ENCODE data around the gene ETV6.

The ETV6 gene

GRCh38 chr12:11870041-11870451 is 220.6 kb downstream of the ETV6 start:
- TF ChIP-seq SUZ12 (IDR thresholded peaks at IDR 0.05; ENCODE audit: extremely low read depth, insufficient read depth, insufficient read length) = no peak
- no peak for TF ChIP-seq YY1 (IDR thresholded peaks at IDR 0.05; ENCODE audit: insufficient read depth, insufficient read length)
- no peak for TF ChIP-seq ZNF274 (IDR thresholded peaks at IDR 0.05; ENCODE audit: low read depth, low read length)
- Histone ChIP-seq H3K4me1 (ENCODE audit: insufficient read depth, insufficient read length) (no peaks in the 10 kb centered on the region), H3K36me3 (ENCODE audit: insufficient read depth, insufficient read length, low read length) (peaks cover 24% of the 10 kb centered on the region), H3K9ac (ENCODE audit: insufficient read length, low read depth) (no peak overlapping the region), H3K27me3 (ENCODE audit: insufficient read depth, insufficient read length) (no peaks in the 10 kb centered on the region), H3K4me3 (ENCODE audit: insufficient read length, low read depth) (no peak overlapping the region), H3K9me3 (ENCODE audit: insufficient read depth, low read length) (peaks cover 20% of the 10 kb centered on the region)
- DNase-seq (ENCODE audit: low read depth, low spot score) = no peak

- Histone ChIP-seq H3K27me3 (ENCODE audit: insufficient read depth, insufficient read length) (no peaks in the 10 kb centered on the region), H3K4me1 (ENCODE audit: insufficient read depth, insufficient read length) (no peaks in the 10 kb centered on the region), H3K36me3 (ENCODE audit: insufficient read depth, insufficient read length, low read length) (peaks cover 24% of the 10 kb centered on the region), H3K9me3 (ENCODE audit: insufficient read depth, low read length) (0 out of 2 replicates have a peak, but pooled peaks cover under 1% of the 10 kb centered on the region), H3K9ac (ENCODE audit: insufficient read length, low read depth) (no peak overlapping the region), H3K4me3 (ENCODE audit: insufficient read length, low read depth) (no peak overlapping the region)
- TF ChIP-seq ZNF274 (IDR thresholded peaks at IDR 0.05; ENCODE audit: low read depth, low read length) (no peak), YY1 (IDR thresholded peaks at IDR 0.05; ENCODE audit: insufficient read depth, insufficient read length) (no peak), SUZ12 (IDR thresholded peaks at IDR 0.05; ENCODE audit: extremely low read depth, insufficient read depth, insufficient read length) (no peak)
- DNase-seq (ENCODE audit: low read depth, low spot score) = no peak
Observed at GRCh38 chr12:11872055-11872454, 222.6 kb downstream of the ETV6 start.

- no peak for DNase-seq (ENCODE audit: low read depth, low spot score)
- Histone ChIP-seq H3K9me3 (ENCODE audit: insufficient read depth, low read length) (no peaks in the 10 kb centered on the region), H3K27me3 (ENCODE audit: insufficient read depth, insufficient read length) (no peaks in the 10 kb centered on the region), H3K9ac (ENCODE audit: insufficient read length, low read depth) (no peak overlapping the region), H3K4me1 (ENCODE audit: insufficient read depth, insufficient read length) (peaks cover 13% of the 10 kb centered on the region), H3K36me3 (ENCODE audit: insufficient read depth, insufficient read length, low read length) (peaks cover 16% of the 10 kb centered on the region), H3K4me3 (ENCODE audit: insufficient read length, low read depth) (no peak overlapping the region)
- TF ChIP-seq SUZ12 (IDR thresholded peaks at IDR 0.05; ENCODE audit: extremely low read depth, insufficient read depth, insufficient read length) (no peak), YY1 (IDR thresholded peaks at IDR 0.05; ENCODE audit: insufficient read depth, insufficient read length) (no peak), ZNF274 (IDR thresholded peaks at IDR 0.05; ENCODE audit: low read depth, low read length) (no peak)
Observed at GRCh38 chr12:11875414-11875935, 226.0 kb downstream of the ETV6 start.

- H3K9ac ChIP-seq (ENCODE audit: insufficient read length, low read depth) = no peak overlapping the region
- TF ChIP-seq YY1 (IDR thresholded peaks at IDR 0.05; ENCODE audit: insufficient read depth, insufficient read length) = no peak
- no peak for TF ChIP-seq SUZ12 (IDR thresholded peaks at IDR 0.05; ENCODE audit: extremely low read depth, insufficient read depth, insufficient read length)
- TF ChIP-seq ZNF274 (IDR thresholded peaks at IDR 0.05; ENCODE audit: low read depth, low read length) = no peak
- H3K4me3 ChIP-seq (ENCODE audit: insufficient read length, low read depth) = no peak overlapping the region
- peaks cover 11% of the 10 kb centered on the region for H3K36me3 ChIP-seq (ENCODE audit: insufficient read depth, insufficient read length, low read length)
- H3K4me1 ChIP-seq (ENCODE audit: insufficient read depth, insufficient read length) = peaks cover 13% of the 10 kb centered on the region
- no peak for DNase-seq (ENCODE audit: low read depth, low spot score)
- no peaks in the 10 kb centered on the region for H3K9me3 ChIP-seq (ENCODE audit: insufficient read depth, low read length)
- no peaks in the 10 kb centered on the region for H3K27me3 ChIP-seq (ENCODE audit: insufficient read depth, insufficient read length)
Observed at GRCh38 chr12:11876307-11876706, 226.8 kb downstream of the ETV6 start.

GRCh38 chr12:11877102-11877826 is 227.8 kb downstream of the ETV6 start:
- Histone ChIP-seq H3K4me1 (ENCODE audit: insufficient read depth, insufficient read length) (peaks cover 13% of the 10 kb centered on the region), H3K27me3 (ENCODE audit: insufficient read depth, insufficient read length) (no peaks in the 10 kb centered on the region), H3K9me3 (ENCODE audit: insufficient read depth, low read length) (no peaks in the 10 kb centered on the region), H3K9ac (ENCODE audit: insufficient read length, low read depth) (no peak overlapping the region), H3K4me3 (ENCODE audit: insufficient read length, low read depth) (no peak overlapping the region), H3K36me3 (ENCODE audit: insufficient read depth, insufficient read length, low read length) (peaks cover 5% of the 10 kb centered on the region)
- no peak for DNase-seq (ENCODE audit: low read depth, low spot score)
- TF ChIP-seq SUZ12 (IDR thresholded peaks at IDR 0.05; ENCODE audit: extremely low read depth, insufficient read depth, insufficient read length) = no peak

GRCh38 chr12:11877869-11878780 is 228.7 kb downstream of the ETV6 start:
- peaks cover 10% of the 10 kb centered on the region for H3K36me3 ChIP-seq (ENCODE audit: insufficient read depth, insufficient read length, low read length)
- no peak overlapping the region for H3K9ac ChIP-seq (ENCODE audit: insufficient read length, low read depth)
- no peaks in the 10 kb centered on the region for H3K9me3 ChIP-seq (ENCODE audit: insufficient read depth, low read length)
- H3K4me1 ChIP-seq (ENCODE audit: insufficient read depth, insufficient read length) = peaks cover 13% of the 10 kb centered on the region
- TF ChIP-seq YY1 (IDR thresholded peaks at IDR 0.05; ENCODE audit: insufficient read depth, insufficient read length) = no peak
- TF ChIP-seq SUZ12 (IDR thresholded peaks at IDR 0.05; ENCODE audit: extremely low read depth, insufficient read depth, insufficient read length) = no peak
- no peak for TF ChIP-seq ZNF274 (IDR thresholded peaks at IDR 0.05; ENCODE audit: low read depth, low read length)
- no peaks in the 10 kb centered on the region for H3K27me3 ChIP-seq (ENCODE audit: insufficient read depth, insufficient read length)
- peak; percentile 57 for DNase-seq (ENCODE audit: low read depth, low spot score)
- no peak overlapping the region for H3K4me3 ChIP-seq (ENCODE audit: insufficient read length, low read depth)

GRCh38 chr12:11879306-11879705 is 229.8 kb downstream of the ETV6 start:
- Histone ChIP-seq H3K9me3 (ENCODE audit: insufficient read depth, low read length) (no peaks in the 10 kb centered on the region), H3K27me3 (ENCODE audit: insufficient read depth, insufficient read length) (no peaks in the 10 kb centered on the region), H3K4me3 (ENCODE audit: insufficient read length, low read depth) (no peak overlapping the region), H3K9ac (ENCODE audit: insufficient read length, low read depth) (no peak overlapping the region), H3K4me1 (ENCODE audit: insufficient read depth, insufficient read length) (peaks cover 13% of the 10 kb centered on the region), H3K36me3 (ENCODE audit: insufficient read depth, insufficient read length, low read length) (peaks cover 10% of the 10 kb centered on the region)
- no peak for DNase-seq (ENCODE audit: low read depth, low spot score)
- TF ChIP-seq YY1 (IDR thresholded peaks at IDR 0.05; ENCODE audit: insufficient read depth, insufficient read length) (no peak), SUZ12 (IDR thresholded peaks at IDR 0.05; ENCODE audit: extremely low read depth, insufficient read depth, insufficient read length) (no peak), ZNF274 (IDR thresholded peaks at IDR 0.05; ENCODE audit: low read depth, low read length) (no peak)
